PC-3 (cell line): ENCODE results near the gene ZNF764.

ENCODE experiments used
- CTCF ChIP-seq: fragments of 300-600 bp; sonication (generic); conservative IDR thresholded peaks from 2 replicates; pipeline ENCODE4 v1.5.1; 2017; ENCODE audit warnings: antibody characterized with exemption, low read depth, mild to moderate bottlenecking, low read length
- EZH2 ChIP-seq: fragments of 300-600 bp; sonication (generic); IDR thresholded peaks from one replicate; pipeline ENCODE4 v1.6.1; 2017; ENCODE audit warnings: antibody characterized with exemption, mild to moderate bottlenecking, low read length; ENCODE audit not compliant: unreplicated experiment
- EZH2phosphoT487 ChIP-seq: fragments of 300-600 bp; sonication (generic); IDR thresholded peaks from 2 replicates; pipeline ENCODE4 v1.6.1; 2018; ENCODE audit warnings: mild to moderate bottlenecking, antibody characterized with exemption, low read length, borderline replicate concordance

DNA sequence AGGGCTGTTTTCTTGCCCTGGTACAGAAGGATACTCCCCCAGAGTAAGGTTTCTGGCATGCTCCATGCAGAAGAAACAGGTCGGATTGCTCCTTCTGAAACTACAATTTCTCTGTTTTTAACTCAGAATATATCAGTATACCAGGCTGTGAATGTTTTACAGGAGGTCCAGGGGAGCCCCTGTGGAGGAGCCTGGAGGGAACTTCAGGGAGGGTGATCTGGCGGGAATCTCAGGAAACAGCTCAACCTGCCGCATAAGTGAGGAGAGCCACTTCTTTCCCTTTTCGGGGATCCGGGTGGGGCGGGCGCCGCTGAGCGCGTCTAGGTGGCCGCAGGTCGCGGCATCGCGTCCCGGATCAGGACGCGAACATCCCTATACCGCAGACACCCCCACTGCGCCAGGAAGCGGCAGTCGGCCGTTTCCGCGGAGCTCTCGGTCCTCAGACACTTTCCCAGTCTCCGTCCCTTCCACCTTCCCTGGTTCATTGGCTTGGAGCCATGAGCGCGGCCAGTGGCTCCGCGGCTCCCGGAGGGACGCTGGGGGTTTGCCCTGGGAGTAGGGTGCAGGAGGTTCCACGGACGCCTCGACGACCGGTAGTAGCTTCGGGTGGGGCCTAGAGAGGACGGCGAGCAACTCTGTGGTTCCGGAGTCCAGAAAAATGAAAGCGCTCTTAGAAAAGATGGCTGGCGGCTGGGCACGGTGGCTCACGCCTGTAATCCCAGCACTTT, 3.1 kb upstream of the ZNF764 start:
- no peak for TF ChIP-seq CTCF
- TF ChIP-seq EZH2, result no peak
- no peak for TF ChIP-seq EZH2phosphoT487
